GM23338 (cell line): ENCODE results near the gene VPS8. TPM values are rescaled to one million over a fixed set of nuclear protein-coding genes. Genes with fewer than 3 reads are reported as not detected.
A peak's percentile ranks its signal among the peaks of the same experiment; 100 is the strongest.

ENCODE experiments used
- ATAC-seq: fragments of 200-7000 bp; cut with Tn5 transposase; 3 replicates; pipeline ENCODE4 v1.9.1; 2020
- DNase-seq: peaks from one replicate; pipeline ENCODE4 v3.0.0-alpha.2; 2015; ENCODE audit warnings: low spot score
- H2AFZ ChIP-seq: fragments of 200-600 bp; sonication (generic); 2 replicates; pipeline ENCODE4 v1.8.0; 2016; ENCODE audit warnings: antibody characterized with exemption, mild to moderate bottlenecking, moderate library complexity
- H3F3A ChIP-seq: fragments of 200-600 bp; sonication (generic); replicated peaks from 2 replicates; pipeline ENCODE4 v1.8.0; 2017; ENCODE audit warnings: antibody characterized with exemption, mixed run types, low read depth
- H3K27ac ChIP-seq: fragments of 200-600 bp; sonication (generic); 2 replicates; pipeline ENCODE4 v1.6.1; 2016; ENCODE audit warnings: low read depth
- H3K27me3 ChIP-seq: fragments of 200-600 bp; sonication (generic); 2 replicates; pipeline ENCODE4 v1.8.0; 2016; ENCODE audit warnings: mild to moderate bottlenecking, mixed run types, moderate library complexity; ENCODE audit not compliant: insufficient read depth
- H3K36me3 ChIP-seq: fragments of 200-600 bp; sonication (generic); 2 replicates; pipeline ENCODE4 v1.8.0; 2016; ENCODE audit warnings: mild to moderate bottlenecking; ENCODE audit not compliant: insufficient read depth
- H3K4me1 ChIP-seq: fragments of 200-600 bp; sonication (generic); 2 replicates; pipeline ENCODE4 v1.8.0; 2016; ENCODE audit warnings: mild to moderate bottlenecking, moderate library complexity; ENCODE audit not compliant: insufficient read depth
- H3K4me2 ChIP-seq: fragments of 200-600 bp; sonication (generic); 2 replicates; pipeline ENCODE4 v1.7.1; 2017; ENCODE audit warnings: mixed run types
- H3K4me3 ChIP-seq: fragments of 200-600 bp; sonication (generic); 2 replicates; pipeline ENCODE4 v1.6.1; 2016; ENCODE audit warnings: mixed run types
- H3K79me2 ChIP-seq: fragments of 200-600 bp; sonication (generic); replicated peaks from 2 replicates; pipeline ENCODE4 v1.8.0; 2017; ENCODE audit warnings: mild to moderate bottlenecking; ENCODE audit not compliant: insufficient read depth
- H3K9me2 ChIP-seq: fragments of 200-600 bp; sonication (generic); 2 replicates; pipeline ENCODE4 v1.8.0; 2017; ENCODE audit not compliant: insufficient read depth
- H4K20me1 ChIP-seq: fragments of 200-600 bp; sonication (generic); replicated peaks from 2 replicates; pipeline ENCODE4 v1.8.0; 2017; ENCODE audit warnings: mild to moderate bottlenecking; ENCODE audit not compliant: insufficient read depth
- H3K27ac Mint-ChIP-seq: 2 replicates; pipeline ENCODE4 v1.8.0; 2020; ENCODE audit warnings: inconsistent platforms, mild to moderate bottlenecking, moderate library complexity, mixed read lengths
- H3K27me3 Mint-ChIP-seq: 3 replicates; pipeline ENCODE4 v1.8.0; 2022; ENCODE audit warnings: low read depth, mild to moderate bottlenecking, moderate library complexity, mixed read lengths, inconsistent platforms; ENCODE audit not compliant: insufficient read depth, poor library complexity
- H3K36me3 Mint-ChIP-seq: 3 replicates; pipeline ENCODE4 v1.8.0; 2021; ENCODE audit warnings: low read depth, mild to moderate bottlenecking, inconsistent platforms, moderate library complexity, mixed read lengths
- H3K4me1 Mint-ChIP-seq: 3 replicates; pipeline ENCODE4 v1.8.0; 2020; ENCODE audit warnings: mild to moderate bottlenecking, inconsistent platforms, mixed read lengths
- H3K4me3 Mint-ChIP-seq: 3 replicates; pipeline ENCODE4 v1.8.0; 2021; ENCODE audit warnings: moderate library complexity, mild to moderate bottlenecking, inconsistent platforms, mixed read lengths
- H3K9me3 Mint-ChIP-seq: 3 replicates; pipeline ENCODE4 v1.8.0; 2020; ENCODE audit warnings: moderate library complexity, mild to moderate bottlenecking, inconsistent platforms, mixed read lengths
- CREB1 ChIP-seq: fragments of 250-450 bp; sonication (Bioruptor Pico); IDR thresholded peaks from 2 replicates; pipeline ENCODE4 v1.5.0; 2020; ENCODE audit warnings: low read depth, mild to moderate bottlenecking, moderate library complexity
- CTCF ChIP-seq, 2 experiments: fragments of 200-600 bp in 1 of 2; sonication (generic) in 1 of 2; conservative IDR thresholded peaks; 2 replicates each; pipeline versions ENCODE4 v1.5.1 to v1.6.1; 2016 to 2017; ENCODE audit warnings: antibody characterized with exemption in 2 of 2, low read depth in 2 of 2, mild to moderate bottlenecking in 2 of 2, moderate library complexity in 1 of 2
- ETS1 ChIP-seq: IDR thresholded peaks from 2 replicates; pipeline ENCODE4 v1.6.1; 2016; ENCODE audit warnings: antibody characterized with exemption
- EZH2 ChIP-seq: fragments of 200-600 bp; sonication (generic); IDR thresholded peaks from one replicate; pipeline ENCODE4 v1.8.0; 2017; ENCODE audit warnings: antibody characterized with exemption, mild to moderate bottlenecking, low read depth; ENCODE audit not compliant: unreplicated experiment
- EZH2phosphoT487 ChIP-seq: fragments of 200-600 bp; sonication (generic); IDR thresholded peaks from one replicate; pipeline ENCODE4 v1.8.1; 2018; ENCODE audit warnings: antibody characterized with exemption; ENCODE audit not compliant: unreplicated experiment
- JUNB ChIP-seq: IDR thresholded peaks from one replicate; pipeline ENCODE4 v1.6.1; 2016; ENCODE audit warnings: antibody characterized with exemption; ENCODE audit not compliant: unreplicated experiment
- NANOG ChIP-seq: IDR thresholded peaks from 2 replicates; pipeline ENCODE4 v1.6.1; 2016; ENCODE audit warnings: antibody characterized with exemption, borderline replicate concordance
- POLR2AphosphoS5 ChIP-seq: IDR thresholded peaks from 2 replicates; pipeline ENCODE4 v1.6.1; 2016; ENCODE audit warnings: antibody characterized with exemption, low read depth
- STAT1 ChIP-seq: IDR thresholded peaks from one replicate; pipeline ENCODE4 v1.6.1; 2016; ENCODE audit warnings: antibody characterized with exemption; ENCODE audit not compliant: unreplicated experiment
- ZNF114 ChIP-seq: fragments of 250-450 bp; sonication (Bioruptor Pico); IDR thresholded peaks from 2 replicates; pipeline ENCODE4 v1.5.0; 2020; ENCODE audit warnings: mild to moderate bottlenecking, moderate library complexity
- ZNF331 ChIP-seq: fragments of 250-450 bp; sonication (Bioruptor Pico); IDR thresholded peaks from 2 replicates; pipeline ENCODE4 v1.5.0; 2020; ENCODE audit warnings: low read depth, mild to moderate bottlenecking, moderate library complexity
- ZNF462 ChIP-seq: fragments of 250-450 bp; sonication (Bioruptor Pico); IDR thresholded peaks from 2 replicates; pipeline ENCODE4 v1.5.0; 2020; ENCODE audit warnings: mild to moderate bottlenecking, moderate library complexity
- polyA plus RNA-seq: library from polyadenylated mRNA; unstranded; fragments of >200 nt; fragmentation: Nextera tagmentation; extraction: Ambion mirVana; gene quantifications from 2 replicates; pipeline ENCODE4 v1.2.1, GENCODE V29; 2016
- total RNA-seq: library from RNA; depleted of rRNA; stranded (reverse); fragments of >200 nt; shearing (Covaris generic); gene quantifications from 2 replicates; pipeline ENCODE4 v1.2.3, GENCODE V29; 2014

Gene VPS8
- total and polyA plus RNA-seq, 2 experiments from 2014 or later, result 17.3 to 45.5 TPM

- Histone ChIP-seq H3K79me2 (no peaks in the 10 kb centered on the region), H3F3A (no peaks in the 10 kb centered on the region), H3K36me3 (no peaks in the 10 kb centered on the region), H3K4me2 (no peak overlapping the region), H4K20me1 (no peaks in the 10 kb centered on the region), H3K4me1 (peaks cover 26% of the 10 kb centered on the region), H3K9me2 (no peaks in the 10 kb centered on the region), H2AFZ (no peak overlapping the region), H3K27ac (no peak overlapping the region), H3K27me3 (no peaks in the 10 kb centered on the region), H3K4me3 (no peak overlapping the region)
- no peaks in the 10 kb centered on the region for H3K9me3 Mint-ChIP-seq
- H3K27ac Mint-ChIP-seq, result no peak overlapping the region
- no peak overlapping the region for H3K4me3 Mint-ChIP-seq
- peaks cover 6% of the 10 kb centered on the region; the same call in 2 of the 3 replicates for H3K36me3 Mint-ChIP-seq
- peaks cover 8% of the 10 kb centered on the region for H3K27me3 Mint-ChIP-seq
- H3K4me1 Mint-ChIP-seq, result peaks cover 39% of the 10 kb centered on the region
- ATAC-seq (peak; percentile 44), DNase-seq (no peak)
- TF ChIP-seq JUNB, result no peak
- TF ChIP-seq EZH2phosphoT487, result no peak
- no peak for TF ChIP-seq ETS1
- no peak for TF ChIP-seq STAT1
- no peak for TF ChIP-seq CTCF (conservative IDR thresholded peaks at IDR 0.05; ENCODE audit: low read depth in 2 of 2)
- TF ChIP-seq EZH2, result no peak
- TF ChIP-seq CREB1 (CRISPR knock-in tag), result no peak
- TF ChIP-seq ZNF462, result no peak
- TF ChIP-seq ZNF331 (CRISPR knock-in tag), result no peak
- TF ChIP-seq POLR2AphosphoS5, result no peak
- TF ChIP-seq NANOG, result no peak
- TF ChIP-seq ZNF114 (CRISPR knock-in tag), result no peak
Measured at GRCh38 chr3:184937611-184938010, 125.6 kb downstream of the VPS8 start.
